SK-N-SH (cell line): ENCODE data around the gene RRP15. TPM values are rescaled to one million over a fixed set of nuclear protein-coding genes. Genes with fewer than 3 reads are reported as not detected.
A peak's percentile ranks its signal among the peaks of the same experiment; 100 is the strongest.

Source experiments
- CTCF ChIA-PET: fragments of 300-600, 350-600 bp; formaldehyde crosslinking; extraction: SDS; loops from one replicate; lab custom pipeline; 2021; lab: Yijun Ruan, JAX
- POLR2A ChIA-PET: fragments of 350-600 bp; sonication (Branson Sonifier 250); formaldehyde crosslinking; extraction: SDS; loops from one replicate; lab custom pipeline; 2020; ENCODE audit warnings: antibody characterized with exemption, inconsistent platforms; lab: Yijun Ruan, JAX
- DNase-seq: peaks from one replicate; pipeline ENCODE4 v3.0.0; 2012
- H2AFZ ChIP-seq: fragments of 200-600 bp; sonication (generic); 2 replicates; pipeline ENCODE4 v1.8.1; 2016; ENCODE audit warnings: antibody characterized with exemption, mild to moderate bottlenecking, low read depth
- H3F3A ChIP-seq: fragments of 200-600 bp; sonication (generic); replicated peaks from 2 replicates; pipeline ENCODE3; 2016; ENCODE audit warnings: antibody characterized with exemption, mild to moderate bottlenecking; ENCODE audit not compliant: insufficient read depth
- H3K27ac ChIP-seq, 2 experiments: fragments of 200-500 bp in 1 of 2; fragments of 200-600 bp in 1 of 2; sonication (Bioruptor generic) in 1 of 2; sonication (generic), shearing (Covaris generic) in 1 of 2; 2 replicates each; pipeline versions ENCODE4 v1.5.1 to v1.6.1; 2014 to 2016; ENCODE audit warnings: low read depth in 2 of 2, inconsistent platforms in 1 of 2, low read length in 1 of 2, mild to moderate bottlenecking in 1 of 2, mixed read lengths in 1 of 2
- H3K27me3 ChIP-seq: fragments of 200-600 bp; sonication (generic), shearing (Covaris generic); 2 replicates; pipeline ENCODE4 v1.6.1; 2016; ENCODE audit warnings: mixed run types; ENCODE audit not compliant: insufficient read depth
- H3K36me3 ChIP-seq, 2 experiments: fragments of 200-500 bp in 1 of 2; fragments of 200-600 bp in 1 of 2; sonication (Bioruptor generic) in 1 of 2; sonication (generic) in 1 of 2; replicated peaks in 1 of 2; 2 replicates each; pipeline versions ENCODE3 to v1.5.1; 2014 to 2016; ENCODE audit warnings: low read length in 1 of 2, mild to moderate bottlenecking in 1 of 2; ENCODE audit not compliant: insufficient read depth in 2 of 2, control insufficient read depth in 1 of 2
- H3K4me1 ChIP-seq, 2 experiments: fragments of 200-500 bp in 1 of 2; fragments of 200-600 bp in 1 of 2; sonication (Bioruptor generic) in 1 of 2; sonication (generic), shearing (Covaris generic) in 1 of 2; 2 replicates each; pipeline versions ENCODE4 v1.5.1 to v1.6.1; 2014 to 2016; ENCODE audit warnings: low read depth in 1 of 2, low read length in 1 of 2, mixed run types in 1 of 2; ENCODE audit not compliant: insufficient read depth in 2 of 2, control insufficient read depth in 1 of 2
- H3K4me2 ChIP-seq: fragments of 200-600 bp; sonication (generic), shearing (Covaris generic); 2 replicates; pipeline ENCODE4 v1.6.1; 2017; ENCODE audit warnings: mixed run types
- H3K4me3 ChIP-seq, 2 experiments: fragments of 200-500 bp in 1 of 2; fragments of 200-600 bp in 1 of 2; sonication (Bioruptor generic) in 1 of 2; sonication (generic), shearing (Covaris generic) in 1 of 2; 2 replicates each; pipeline versions ENCODE4 v1.5.1 to v1.8.1; 2014 to 2016; ENCODE audit warnings: low read depth in 2 of 2, inconsistent platforms in 1 of 2, low read length in 1 of 2, mild to moderate bottlenecking in 1 of 2, mixed read lengths in 1 of 2, moderate library complexity in 1 of 2
- H3K79me2 ChIP-seq: fragments of 200-600 bp; sonication (generic); 2 replicates; pipeline ENCODE4 v1.8.1; 2017; ENCODE audit warnings: mild to moderate bottlenecking; ENCODE audit not compliant: insufficient read depth
- H3K9ac ChIP-seq: fragments of 200-600 bp; sonication (generic); 2 replicates; pipeline ENCODE4 v1.6.1; 2017; ENCODE audit warnings: mixed run types
- H3K9me2 ChIP-seq: fragments of 200-600 bp; sonication (generic); 2 replicates; pipeline ENCODE4 v1.6.1; 2017; ENCODE audit warnings: mixed run types
- H3K9me3 ChIP-seq: fragments of 200-600 bp; sonication (generic); 2 replicates; pipeline ENCODE4 v1.6.1; 2017; ENCODE audit warnings: mixed run types, mild to moderate bottlenecking, moderate library complexity
- H4K20me1 ChIP-seq: fragments of 200-600 bp; sonication (generic); 2 replicates; pipeline ENCODE4 v1.6.1; 2017; ENCODE audit warnings: mild to moderate bottlenecking, mixed run types; ENCODE audit not compliant: insufficient read depth
- CTCF ChIP-seq: fragments of 200-600 bp; sonication (generic); IDR thresholded peaks from 2 replicates; pipeline ENCODE4 v1.6.1; 2017; ENCODE audit warnings: antibody characterized with exemption, mild to moderate bottlenecking, moderate library complexity
- ELF1 ChIP-seq: IDR thresholded peaks from 2 replicates; pipeline ENCODE4 v1.4.0; 2012
- FOSL2 ChIP-seq: IDR thresholded peaks from 2 replicates; pipeline ENCODE4 v1.4.0; 2012; ENCODE audit warnings: low read depth, mild to moderate bottlenecking, moderate library complexity, borderline replicate concordance
- FOXJ3 ChIP-seq: sonication (generic); formaldehyde crosslinking; IDR thresholded peaks from 2 replicates; pipeline ENCODE4 v1.5.1; 2020; ENCODE audit warnings: mild to moderate bottlenecking, missing genetic modification reagents
- FOXM1 ChIP-seq: IDR thresholded peaks from 2 replicates; pipeline ENCODE4 v1.4.0; 2012; ENCODE audit warnings: low read depth, mild to moderate bottlenecking
- JUND ChIP-seq: IDR thresholded peaks from 2 replicates; pipeline ENCODE4 v1.4.0; 2012
- NRF1 ChIP-seq: IDR thresholded peaks from 2 replicates; pipeline ENCODE4 v1.6.1; 2012; ENCODE audit warnings: low read depth, mild to moderate bottlenecking, low read length
- PBX3 ChIP-seq: IDR thresholded peaks from 2 replicates; pipeline ENCODE4; 2012
- RAD21 ChIP-seq: IDR thresholded peaks from 2 replicates; pipeline ENCODE4 v1.6.1; 2012; ENCODE audit warnings: mild to moderate bottlenecking, low read length
- RXRA ChIP-seq: IDR thresholded peaks from 2 replicates; pipeline ENCODE4 v1.4.0; 2012; ENCODE audit warnings: low read depth, mild to moderate bottlenecking, borderline replicate concordance
- SMC3 ChIP-seq: IDR thresholded peaks from 2 replicates; pipeline ENCODE4 v1.6.1; 2012; ENCODE audit warnings: low read depth, low read length, improper control_type of control experiment
- TCF12 ChIP-seq: IDR thresholded peaks from 2 replicates; pipeline ENCODE4 v1.4.0; 2012
- USF1 ChIP-seq: IDR thresholded peaks from 2 replicates; pipeline ENCODE4 v1.4.0; 2012; ENCODE audit warnings: low read depth, borderline replicate concordance
- USF2 ChIP-seq: fragments of 150-350 bp; IDR thresholded peaks from 2 replicates; pipeline ENCODE4 v1.6.1; 2017; ENCODE audit warnings: antibody characterized with exemption, low read length, low read depth, borderline replicate concordance
- WGBS: methylation state at CpG from one replicate; pipeline ENCODE4 v1.1.6; 2017; ENCODE audit warnings: low lambda C conversion rate; 5-methylcytosine and 5-hydroxymethylcytosine counted together
- polyA plus RNA-seq, 3 experiments: library from polyadenylated mRNA; depleted of rRNA; stranded (reverse); fragments of >200 nt; gene quantifications; 2 replicates each; pipeline ENCODE4 v1.2.3, GENCODE V29; 2012

RRP15 gene
- polyA plus RNA-seq, 1 of the 3 experiments (the other 2 are of a cell fraction): 2.1 TPM

- H3K36me3 ChIP-seq: peaks cover 5 to 16% of the 10 kb centered on the region in 2 experiments
- no peaks in the 10 kb centered on the region for H3K9me3 ChIP-seq
- peaks cover 4 to 6% of the 10 kb centered on the region in 2 experiments; a peak in 2 of 4 replicates for H3K4me1 ChIP-seq
- H3K9ac ChIP-seq: no peak overlapping the region
- H3K4me2 ChIP-seq: no peak overlapping the region
- ChIA-PET CTCF (interaction anchor here (0.6 to 2.2 kb wide), 9 partner anchors 11 to 1503 kb away, joined by 3 to 14 read pairs (median 3); no protein-coding TSS in a partner anchor), POLR2A (no interaction called here)
- 88% methylated on average over 4 of the region's 4 CpGs for WGBS
- H3K27me3 ChIP-seq: no peaks in the 10 kb centered on the region
- no peaks in the 10 kb centered on the region for H3F3A ChIP-seq
- H2AFZ ChIP-seq: no peak overlapping the region
- H3K79me2 ChIP-seq: peaks cover 13% of the 10 kb centered on the region; the same call in 1 of the 2 replicates
- peak overlapping the region in 1 of 2 experiments; percentile 12; a peak in 1 of 4 replicates for H3K27ac ChIP-seq
- TF ChIP-seq RXRA (no peak), USF1 (no peak), FOXJ3 (no peak), NRF1 (no peak), USF2 (no peak), FOXM1 (no peak)
- no peaks in the 10 kb centered on the region for H3K9me2 ChIP-seq
- no peaks in the 10 kb centered on the region for H4K20me1 ChIP-seq
- no peak overlapping the region for H3K4me3 ChIP-seq
- DNase-seq: no peak
Measured at GRCh38 chr1:218298398-218298797, 13.3 kb downstream of the RRP15 start.

GRCh38 chr1:218299416-218299815 lies 14.3 kb downstream of the RRP15 start:
- no peaks in the 10 kb centered on the region for H3K9me3 ChIP-seq
- TF ChIP-seq CTCF: peak; percentile 68
- no peak for TF ChIP-seq FOSL2
- TF ChIP-seq SMC3: peak; percentile 41; the same call in 1 of the 2 replicates
- TF ChIP-seq TCF12: 0 out of 2 replicates have a peak, but pooled peaks have one; percentile 3
- TF ChIP-seq RAD21: peak; percentile 77
- no peak for TF ChIP-seq PBX3
- no peak for TF ChIP-seq ELF1
- no peak for TF ChIP-seq JUND
- TF ChIP-seq, all 33 proteins: peak for 4
- CTCF ChIA-PET: interaction anchor here (0.6 to 2.2 kb wide), 26 partner anchors 8 to 1513 kb away, joined by 3 to 14 read pairs (median 3); partner anchors contain the start of gene RRP15
- Histone ChIP-seq H3F3A (no peaks in the 10 kb centered on the region), H3K79me2 (peaks cover 5% of the 10 kb centered on the region; the same call in 1 of the 2 replicates), H3K36me3 (peaks cover 7 to 21% of the 10 kb centered on the region in 2 experiments), H3K9ac (no peak overlapping the region), H3K4me3 (no peak overlapping the region; a peak in 1 of 4 replicates), H3K27ac (peak overlapping the region; percentile 19 to 39; a peak in 2 of 4 replicates), H4K20me1 (no peaks in the 10 kb centered on the region), H3K4me1 (peaks cover 6 to 10% of the 10 kb centered on the region in 2 experiments; a peak in 3 of 4 replicates), H3K4me2 (no peak overlapping the region), H3K27me3 (no peaks in the 10 kb centered on the region), H2AFZ (no peak overlapping the region), H3K9me2 (no peaks in the 10 kb centered on the region)
- WGBS: 53% methylated on average over 2 of the region's 2 CpGs
- DNase-seq: no peak
- POLR2A ChIA-PET: no interaction called here
